Stimulated activated CD4-positive, alpha-beta T cell treated with anti-CD3 and anti-CD28 coated beads, Interleukin-15, amount 100 ng/mL, for 24 hours (primary cell): ENCODE results near the gene RAB17.
"Not testable (repeated sequence)": the region's sequence is repeated elsewhere in the genome, so short reads cannot be mapped to it uniquely, and the experiment has no call there.

Experiments used
- DNase-seq: peaks from one replicate; pipeline ENCODE4 v3.0.0-alpha.2; 2020

RAB17 gene

DNA sequence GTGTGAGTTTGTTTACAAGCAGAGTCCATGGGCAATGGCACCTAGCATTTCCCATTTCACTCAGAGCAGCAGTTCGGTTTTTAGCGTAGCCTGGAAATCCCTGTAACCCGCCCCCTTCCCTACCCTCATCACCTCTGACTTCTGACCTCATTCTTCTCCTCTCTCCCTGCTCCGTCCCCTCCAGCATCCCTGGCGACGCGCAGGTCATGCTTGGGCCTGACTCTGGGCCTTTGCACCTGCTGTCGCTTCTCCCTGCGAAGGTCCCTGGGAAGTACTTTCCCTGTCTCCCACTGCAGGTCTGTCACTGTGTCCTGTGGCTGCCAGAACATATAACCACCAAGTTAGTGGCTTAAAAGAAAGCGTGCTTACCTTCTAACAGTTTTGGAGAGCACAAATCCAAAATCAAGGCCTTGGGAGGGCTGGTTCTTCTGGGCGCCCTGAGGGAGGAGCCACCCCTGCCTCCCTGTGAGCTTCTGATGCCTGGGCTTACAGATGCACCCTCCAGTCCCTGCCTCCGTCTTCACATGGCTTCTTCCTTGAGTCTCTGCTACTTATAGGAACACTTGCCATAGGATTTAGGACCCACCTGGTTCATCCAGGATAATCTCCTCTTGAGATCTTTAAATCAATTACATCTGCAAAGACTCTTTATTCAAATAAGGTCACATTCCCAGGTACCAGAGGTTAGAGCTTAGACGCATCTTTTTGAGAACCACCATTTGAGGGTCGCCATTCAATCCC, 8.1 kb upstream of the RAB17 start:
- DNase-seq: no peak

DNA sequence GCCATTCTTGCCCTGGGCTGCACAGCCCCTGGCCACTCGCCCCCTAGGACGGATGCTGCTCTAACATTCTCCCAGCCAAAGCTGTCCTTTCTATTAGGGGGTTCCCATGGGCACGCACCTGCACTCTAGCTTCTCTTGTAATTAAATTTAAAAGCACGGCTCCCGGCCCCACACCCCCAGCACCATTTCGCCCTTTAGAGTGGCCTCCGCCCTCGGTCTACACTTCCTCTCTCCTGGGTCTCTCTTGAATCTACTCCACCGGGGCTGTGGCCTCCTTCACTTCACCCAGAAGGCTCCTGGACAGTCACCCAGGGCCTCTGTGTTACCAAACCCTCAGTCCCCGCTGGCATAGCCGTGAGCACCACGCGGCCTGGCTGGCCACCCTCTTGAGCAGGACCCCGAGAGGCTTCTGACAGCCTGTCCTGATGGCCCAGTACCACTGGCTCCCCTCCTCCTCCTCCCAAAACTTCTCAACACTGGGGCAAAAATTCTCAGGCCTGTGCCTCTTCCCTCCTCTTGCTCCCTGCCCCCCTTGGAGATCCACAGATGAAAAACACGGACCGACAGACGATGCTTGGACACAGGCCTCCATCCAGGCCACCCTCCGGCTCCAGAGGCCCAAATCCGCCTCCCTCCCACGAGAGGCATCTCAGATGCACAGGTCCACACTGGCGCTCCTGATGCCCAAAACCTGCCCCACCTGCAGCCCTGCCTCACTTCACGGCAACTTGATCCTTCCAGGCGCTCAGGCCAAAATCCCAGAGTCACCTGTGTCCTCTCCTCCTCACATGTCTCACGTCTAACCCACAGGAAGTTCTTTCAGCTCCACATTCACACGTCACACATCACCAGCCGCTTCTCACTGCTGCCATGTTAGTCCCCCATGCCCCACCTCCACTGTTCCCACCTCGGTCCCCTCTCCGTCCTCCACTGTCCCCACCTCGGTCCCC, 6.9 kb upstream of the RAB17 start:
- no peak for DNase-seq

DNA sequence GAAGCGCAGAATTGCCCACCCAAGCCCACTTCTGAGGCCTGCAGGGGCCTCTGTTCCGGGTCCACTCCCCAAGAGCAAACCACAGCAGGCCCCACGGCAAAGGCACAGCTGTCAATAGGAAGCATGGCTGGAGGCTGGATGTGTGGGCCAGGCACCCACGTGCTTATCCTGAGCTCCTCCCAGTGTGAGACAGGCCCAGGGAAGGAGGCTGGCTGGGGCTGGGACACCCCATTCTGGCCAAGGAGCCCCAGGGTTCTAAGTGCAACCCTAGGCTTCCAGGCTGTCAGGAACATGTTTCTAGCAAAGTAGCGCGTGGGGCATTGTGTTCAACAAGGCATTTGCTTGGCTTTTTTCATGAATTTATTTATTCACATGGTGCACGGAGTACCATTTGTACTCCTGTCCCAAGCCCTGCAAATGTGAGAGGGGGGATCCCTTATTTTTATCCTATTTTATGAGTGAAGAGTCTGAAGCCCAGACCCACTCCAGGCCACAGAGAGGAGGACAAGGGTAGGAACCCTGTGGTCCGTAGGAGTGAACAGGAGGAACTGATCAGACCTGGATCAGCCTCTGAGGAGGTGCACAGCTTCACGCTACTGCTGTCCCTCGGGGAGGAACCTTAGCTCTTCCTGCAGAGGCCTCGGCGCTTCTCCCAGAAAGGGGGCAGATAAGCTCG, 6.1 kb upstream of the RAB17 start:
- DNase-seq: no peak

DNA sequence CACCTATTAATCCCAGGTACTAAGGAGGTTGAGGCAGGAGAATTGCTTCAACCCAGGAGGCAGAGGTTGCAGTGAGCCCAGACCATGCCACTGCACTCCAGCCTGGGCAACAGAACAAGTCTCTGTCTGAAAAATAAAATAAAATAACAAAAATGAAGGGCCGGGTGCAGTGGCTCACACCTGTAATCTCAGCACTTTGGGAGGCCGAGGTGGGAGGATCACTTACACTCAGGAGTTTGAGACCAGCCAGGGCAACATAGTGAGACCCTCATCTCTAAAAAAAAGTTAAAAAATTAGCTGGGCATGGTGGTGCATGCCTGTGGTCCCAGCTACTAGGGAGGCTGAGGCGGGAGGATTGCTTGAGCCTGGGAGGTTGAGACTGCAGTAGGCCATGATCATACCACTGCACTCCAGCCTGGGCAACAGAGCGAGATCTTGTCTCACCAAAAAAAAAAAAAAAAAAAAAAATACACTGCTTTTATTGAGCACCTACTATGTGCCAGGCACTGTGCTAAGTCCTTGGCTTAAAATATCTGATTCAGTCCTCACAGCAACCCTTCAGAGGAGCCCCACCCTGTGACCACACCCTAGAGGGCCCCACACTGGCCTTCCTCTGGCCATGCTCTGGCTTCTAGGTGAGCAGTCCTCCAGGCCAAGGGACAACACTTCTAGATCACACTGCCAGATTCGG, 5.4 kb upstream of the RAB17 start:
- not testable (repeated sequence) for DNase-seq

DNA sequence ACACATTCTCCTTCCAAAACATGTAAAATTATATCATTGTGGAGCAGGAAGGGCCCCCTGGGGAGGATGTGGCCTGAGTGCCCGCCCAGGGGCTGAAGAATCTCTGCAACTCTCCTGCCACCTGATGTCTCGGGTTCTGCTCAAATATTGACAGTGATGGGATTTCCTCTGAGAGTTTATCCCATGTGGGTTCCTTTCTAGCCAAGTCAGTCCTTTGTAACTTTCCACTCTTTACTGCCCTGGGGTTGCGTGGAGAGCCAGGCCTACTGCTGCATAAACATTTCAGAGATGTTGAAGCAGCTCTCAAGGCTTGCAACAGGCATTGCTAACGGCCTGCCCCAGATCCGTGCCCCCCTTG, 4.0 kb upstream of the RAB17 start:
- no peak for DNase-seq

DNA sequence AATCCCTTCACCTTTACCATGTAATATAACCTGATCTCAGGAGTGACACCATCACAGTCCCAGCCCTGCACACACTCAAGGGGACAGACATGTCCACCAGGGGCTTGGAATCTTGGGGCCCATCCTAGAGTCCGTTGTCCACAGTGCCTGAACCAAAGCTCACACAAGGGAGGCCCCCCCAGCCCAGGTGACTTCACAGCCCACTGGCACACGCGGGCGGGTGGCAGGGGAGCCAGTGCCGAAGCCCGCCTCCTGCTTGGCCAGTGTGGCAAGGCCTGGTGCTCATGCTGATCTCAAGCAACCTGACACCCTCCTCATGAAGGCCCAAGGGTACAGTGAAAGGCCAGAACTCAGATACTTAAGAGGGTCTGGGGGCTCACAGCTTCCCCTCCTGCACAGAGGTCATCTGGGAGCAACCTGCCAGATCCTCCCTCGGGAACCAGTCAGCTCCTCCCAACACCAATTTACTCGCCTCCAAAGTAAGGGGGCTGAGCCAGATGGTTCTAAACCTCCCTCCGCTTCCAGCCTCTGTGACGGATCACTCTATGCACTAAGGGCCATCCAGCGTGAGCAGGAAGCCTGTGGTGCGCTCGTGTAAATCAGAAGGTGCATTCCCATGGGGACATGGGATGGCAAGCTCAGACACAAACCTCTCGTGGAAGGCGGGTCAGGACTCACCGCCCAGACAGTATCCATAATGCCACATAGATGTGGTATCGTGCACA, 3.2 kb upstream of the RAB17 start:
- DNase-seq: no peak

DNA sequence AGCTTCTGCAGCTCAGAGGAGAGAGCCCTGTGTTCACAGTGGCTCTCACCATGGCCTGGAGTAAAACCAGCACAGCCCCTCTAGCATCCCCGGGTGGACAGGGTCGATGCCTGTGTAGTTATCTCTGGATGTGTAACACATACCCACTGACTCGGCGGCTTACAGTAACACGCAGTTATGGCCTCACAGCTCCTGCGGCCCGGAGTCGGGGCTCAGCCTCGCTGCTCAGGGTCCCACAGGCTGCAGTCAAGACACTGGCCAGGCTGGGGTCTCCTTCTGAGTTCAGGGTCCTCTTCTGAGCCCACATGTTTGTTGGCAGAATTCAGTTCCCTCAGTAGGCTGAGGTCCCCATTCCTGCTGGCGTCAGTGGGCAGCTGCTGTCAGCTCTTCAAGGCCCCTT, 2.5 kb upstream of the RAB17 start:
- DNase-seq: no peak

DNA sequence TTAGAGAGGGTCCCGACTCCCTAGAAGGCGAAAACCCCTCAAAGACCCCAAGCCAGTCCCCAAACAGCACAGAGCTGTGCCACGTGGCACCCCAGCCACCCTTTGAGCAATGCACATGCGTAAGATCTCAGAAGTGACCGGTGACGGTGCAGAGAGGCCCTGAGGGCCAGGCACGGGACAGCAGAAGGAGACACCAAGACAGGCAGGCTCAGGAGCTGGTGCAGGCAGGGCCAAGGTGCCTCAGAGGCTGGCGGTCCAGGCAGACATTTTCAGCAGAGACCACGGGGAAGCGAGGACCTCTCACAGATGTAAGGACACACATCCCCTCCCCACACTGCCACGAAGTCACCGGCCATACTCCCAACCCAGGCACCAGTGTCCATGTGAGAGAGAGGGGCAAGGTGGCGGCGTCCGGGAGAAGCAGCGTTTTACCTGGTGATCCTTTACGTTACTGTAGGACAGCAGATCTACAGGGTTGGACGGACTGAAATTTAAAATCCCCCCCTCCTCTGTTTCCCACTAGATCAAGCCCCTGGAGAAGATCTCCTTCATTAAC, 2.0 kb upstream of the RAB17 start:
- DNase-seq: no peak

DNA sequence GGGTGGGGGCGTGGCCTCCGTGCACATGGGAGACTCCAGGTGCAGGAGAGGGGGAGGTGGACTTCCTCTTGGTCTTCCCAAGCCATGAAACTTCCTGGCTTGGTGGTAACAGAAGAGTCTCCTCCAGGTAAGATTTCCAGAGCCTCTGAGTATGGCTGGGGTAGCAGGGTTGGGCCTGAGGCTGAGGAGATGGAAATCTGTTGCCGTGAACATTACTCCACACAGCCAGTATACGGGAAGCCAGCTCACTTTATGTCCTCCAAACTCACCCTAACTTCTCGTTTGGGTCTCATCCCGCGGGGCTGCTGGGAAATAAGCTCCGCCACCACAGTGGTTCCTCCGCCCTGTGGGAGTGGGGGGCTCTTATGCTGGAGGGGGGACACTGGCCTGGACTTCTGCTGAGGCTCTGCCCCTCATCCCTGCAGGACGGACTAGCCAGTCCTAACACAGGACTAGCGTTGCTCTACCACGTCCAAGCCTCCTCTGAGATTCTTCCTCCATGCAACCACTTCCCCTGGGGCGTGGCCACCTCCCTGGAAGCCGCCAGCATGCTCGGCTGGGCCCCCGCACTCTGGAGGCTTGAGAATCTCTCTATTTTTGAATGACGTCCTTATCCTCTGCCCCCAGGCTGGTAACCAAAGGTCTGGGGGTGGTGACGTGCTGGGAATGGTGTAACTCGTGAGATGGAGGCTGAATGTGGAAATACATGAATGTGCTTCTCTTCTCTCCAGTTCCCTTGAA, 777 bp upstream of the RAB17 start:
- DNase-seq: peak; percentile 29

DNA sequence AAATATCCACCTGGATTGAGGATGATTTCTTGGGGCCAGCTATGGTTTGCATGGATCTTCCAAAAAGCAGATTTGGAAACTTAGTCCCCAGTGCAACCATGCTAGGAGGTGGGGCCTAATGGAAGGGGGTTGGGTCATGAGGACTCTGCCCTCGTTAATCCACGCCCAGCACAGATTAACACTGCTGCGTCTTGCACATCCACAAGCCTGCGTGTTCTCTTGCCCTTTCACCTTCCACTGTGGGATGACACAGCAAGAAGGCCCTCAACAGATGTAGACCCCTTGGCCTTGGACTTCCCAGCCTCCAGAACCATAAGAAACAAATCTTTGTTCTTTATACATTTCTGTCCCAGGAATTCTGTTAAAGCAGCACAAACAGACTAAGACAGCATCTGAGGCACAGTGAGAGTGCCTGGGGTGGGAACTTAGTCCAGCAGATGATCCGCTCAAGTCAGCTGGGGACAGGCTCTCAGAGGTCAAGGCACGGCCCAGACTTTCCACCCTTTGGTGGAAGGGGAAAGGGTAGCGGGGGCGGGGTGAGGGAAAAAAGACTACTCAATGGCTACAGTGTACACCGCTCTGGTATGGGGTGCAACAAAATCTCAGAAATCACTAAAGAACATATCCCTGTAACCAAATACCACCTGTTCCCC, 2.4 kb downstream of the RAB17 start:
- DNase-seq: no peak

DNA sequence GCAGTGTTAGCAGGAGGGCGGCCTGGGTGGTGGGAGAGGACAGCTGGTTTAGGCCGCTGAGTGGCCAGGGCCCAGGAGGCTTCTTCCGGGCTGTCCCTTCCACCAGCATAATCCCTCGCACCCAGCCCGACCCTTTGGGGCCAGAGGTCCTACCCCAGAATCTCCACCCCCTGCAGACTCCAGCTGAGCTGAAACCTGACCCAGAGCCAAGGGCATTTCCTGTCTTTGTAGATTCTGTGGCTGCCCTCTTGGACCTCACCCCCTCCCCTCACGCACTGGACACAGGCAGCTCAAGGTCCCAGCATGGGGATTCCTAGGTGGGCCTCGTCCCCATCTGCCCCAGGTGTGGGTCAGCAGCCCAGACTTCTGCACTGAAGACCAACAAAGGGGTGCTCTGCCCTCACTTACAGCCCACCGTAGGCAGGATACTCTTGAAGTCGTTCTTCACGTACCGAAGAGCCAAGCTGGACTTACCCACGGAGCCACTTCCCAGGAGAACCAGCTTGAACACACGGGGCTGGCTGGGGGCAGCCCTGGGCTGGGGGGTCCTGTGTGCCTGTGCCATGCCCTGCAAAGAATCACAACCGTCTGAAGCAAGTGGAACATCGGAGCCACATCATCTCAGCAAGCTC, 4.8 kb downstream of the RAB17 start:
- DNase-seq: no peak

DNA sequence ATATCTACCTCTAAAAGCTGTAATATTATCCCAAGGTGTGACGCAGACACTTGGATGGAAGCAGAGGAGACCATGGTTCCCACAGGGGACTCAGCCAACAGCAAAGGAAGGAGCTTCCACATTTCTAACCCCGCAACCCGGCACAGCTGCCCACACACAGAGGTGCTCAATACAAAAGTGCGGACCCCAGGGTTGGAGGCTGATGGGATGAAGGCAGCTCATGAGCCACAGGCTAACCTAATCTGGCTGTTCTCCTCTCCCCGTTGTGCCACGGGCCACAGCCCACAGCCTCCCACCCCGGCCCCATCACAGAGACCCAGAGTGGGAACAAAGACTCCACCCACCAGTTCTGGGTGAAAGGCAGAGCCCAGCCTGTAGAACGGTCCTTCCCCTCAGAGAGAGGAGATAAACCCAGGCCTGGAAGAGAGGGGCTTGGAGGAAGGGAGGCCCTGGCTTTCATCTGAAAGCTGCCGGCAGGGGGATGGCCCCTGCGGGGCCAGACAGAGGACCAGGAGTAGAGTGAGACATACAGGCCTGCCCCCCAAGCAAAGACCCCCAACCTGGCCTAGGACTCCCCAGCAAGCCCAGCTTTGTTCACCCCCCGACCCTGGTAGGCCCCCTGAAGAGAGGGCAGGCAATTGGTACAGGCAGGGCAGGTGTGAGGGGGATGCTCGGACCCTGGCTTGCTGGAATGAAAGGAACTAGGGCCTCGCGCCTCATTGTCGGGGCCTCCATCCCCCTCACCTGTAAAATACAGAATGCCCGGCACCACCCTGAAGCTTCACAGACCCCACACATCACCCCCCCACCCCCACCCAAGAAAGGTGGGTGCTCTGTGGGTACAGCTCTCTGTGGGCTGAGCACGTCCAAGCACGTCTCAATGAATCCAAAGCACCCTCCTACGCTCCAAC, 6.9 kb downstream of the RAB17 start:
- DNase-seq: no peak

DNA sequence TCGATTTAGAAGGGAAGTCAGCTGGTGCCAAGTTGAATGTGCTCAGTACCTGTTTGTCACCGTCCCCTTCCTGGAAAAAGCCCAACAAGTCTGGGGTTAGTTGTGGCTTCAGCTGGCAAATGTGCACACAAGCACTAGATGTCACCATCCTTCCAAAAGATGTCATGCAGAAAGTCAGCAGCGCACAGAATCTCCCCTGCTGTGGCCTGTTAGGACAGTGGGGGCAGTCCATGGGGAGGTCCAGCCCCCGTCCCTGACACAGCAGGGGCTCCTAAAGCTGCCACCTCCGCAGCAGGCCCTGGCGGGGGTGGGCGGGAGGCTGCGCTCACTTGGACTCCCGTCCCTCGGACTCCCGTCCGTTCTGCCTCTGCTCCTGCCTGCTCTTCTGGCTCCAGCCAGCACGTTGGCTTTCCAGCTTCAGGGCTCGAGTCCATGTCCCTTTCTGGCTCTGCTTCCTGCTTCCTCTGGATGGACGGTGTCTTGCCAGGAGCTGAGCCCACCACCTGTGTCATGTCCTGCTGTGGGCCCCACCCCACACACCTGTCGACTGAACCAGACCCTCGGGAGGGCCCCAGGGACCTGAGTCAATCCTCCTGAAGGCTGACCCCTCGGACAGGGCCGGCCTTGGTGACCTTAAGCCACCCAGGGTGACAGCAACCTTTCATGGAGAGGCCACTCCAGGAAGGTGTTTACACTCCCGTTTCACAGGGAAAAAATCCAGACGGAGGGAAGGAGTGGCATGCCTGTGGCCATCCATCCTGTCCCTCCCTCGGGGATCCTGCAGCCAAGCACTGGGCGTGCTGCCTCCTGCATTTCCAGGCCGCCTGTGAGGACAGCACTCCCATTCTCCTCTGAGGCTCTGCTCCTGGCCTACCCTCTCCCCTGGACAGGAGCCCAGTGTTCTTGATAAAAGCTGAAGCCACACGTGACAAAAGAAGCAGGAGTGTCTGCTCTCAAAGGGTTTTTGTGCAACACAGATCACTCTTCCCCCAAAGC, 8.5 kb downstream of the RAB17 start:
- DNase-seq: peak; percentile 62

DNA sequence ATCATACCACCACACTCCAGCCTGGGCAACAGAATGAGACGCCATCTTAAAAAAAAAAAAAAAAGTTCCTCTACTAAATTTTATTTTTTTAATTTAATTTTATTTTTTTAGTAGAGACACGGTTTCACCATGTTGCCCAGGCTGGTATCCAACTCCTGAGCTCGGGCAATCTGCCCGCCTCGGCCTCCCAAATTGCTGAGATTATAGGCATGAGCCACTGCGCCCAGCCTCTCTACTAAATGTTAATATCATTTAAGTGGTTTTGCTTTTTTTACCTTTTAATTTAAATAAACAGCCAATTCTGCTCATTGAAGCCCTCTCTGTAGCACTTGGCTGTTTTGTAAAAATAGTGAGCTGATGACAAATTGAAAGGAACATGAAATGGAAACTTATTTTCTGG, 9.2 kb downstream of the RAB17 start:
- DNase-seq: no peak

DNA sequence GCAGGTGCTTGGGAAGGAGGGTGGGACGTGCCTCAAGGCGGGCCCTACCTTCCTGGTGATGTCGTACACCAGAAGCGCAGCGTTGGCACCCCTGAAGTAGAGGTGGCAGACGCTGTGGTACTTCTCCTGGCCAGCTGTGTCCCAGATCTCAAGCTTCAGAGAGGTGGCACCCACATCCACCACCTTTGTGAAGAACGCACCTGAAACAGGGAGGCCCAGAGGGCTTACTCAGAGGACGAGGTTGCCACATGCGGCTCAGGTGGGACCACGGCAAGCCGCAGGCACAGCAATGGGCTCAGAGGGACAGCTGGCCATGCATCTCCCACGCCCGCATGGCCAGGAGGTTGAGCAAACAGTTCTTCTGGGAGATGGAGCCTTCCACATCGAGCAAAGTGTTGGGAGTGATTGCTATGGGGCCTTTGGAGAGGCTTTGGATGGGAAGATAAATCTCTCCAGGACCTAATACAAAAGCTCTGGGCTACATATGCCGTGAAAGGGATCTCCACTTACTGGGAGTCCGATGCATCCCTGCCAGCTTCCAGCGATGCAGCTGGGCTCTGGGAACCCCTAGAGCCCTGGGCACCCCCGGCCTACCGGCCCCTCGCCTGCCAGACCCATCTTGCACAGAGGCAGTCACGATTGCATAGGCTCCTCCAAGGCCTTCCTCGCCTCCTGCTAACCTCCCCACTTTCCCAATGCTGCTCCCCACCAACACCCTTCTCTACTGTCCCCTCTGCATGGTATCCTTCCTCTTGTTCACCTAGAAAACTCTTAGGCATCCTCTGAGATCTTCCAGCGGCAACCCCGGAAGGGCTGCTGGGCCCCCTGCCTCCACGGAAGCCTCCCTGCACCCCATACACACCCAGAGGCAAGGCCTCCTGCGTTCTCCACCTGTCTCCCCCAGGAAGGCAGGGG, 12.3 kb downstream of the RAB17 start:
- DNase-seq: no peak

DNA sequence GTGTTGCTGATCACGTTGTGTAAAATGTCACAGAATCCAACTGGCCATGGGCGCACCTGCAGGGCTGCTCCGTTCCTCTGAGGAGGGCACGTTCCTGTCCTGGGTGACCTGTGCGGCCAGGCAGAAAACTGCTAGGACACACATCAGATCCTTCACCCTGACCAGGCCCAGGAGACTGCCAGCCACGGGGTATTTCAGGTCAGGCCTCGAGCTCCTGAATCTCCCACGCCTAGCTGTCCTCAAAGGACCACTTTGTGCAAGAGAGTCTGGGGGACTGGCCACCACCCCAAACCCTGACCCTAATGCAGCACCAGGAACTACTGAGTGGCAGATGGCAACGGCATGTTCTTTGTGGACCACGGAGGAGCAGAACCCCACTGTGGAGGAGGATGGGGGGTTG, 13.1 kb downstream of the RAB17 start:
- DNase-seq: no peak

DNA sequence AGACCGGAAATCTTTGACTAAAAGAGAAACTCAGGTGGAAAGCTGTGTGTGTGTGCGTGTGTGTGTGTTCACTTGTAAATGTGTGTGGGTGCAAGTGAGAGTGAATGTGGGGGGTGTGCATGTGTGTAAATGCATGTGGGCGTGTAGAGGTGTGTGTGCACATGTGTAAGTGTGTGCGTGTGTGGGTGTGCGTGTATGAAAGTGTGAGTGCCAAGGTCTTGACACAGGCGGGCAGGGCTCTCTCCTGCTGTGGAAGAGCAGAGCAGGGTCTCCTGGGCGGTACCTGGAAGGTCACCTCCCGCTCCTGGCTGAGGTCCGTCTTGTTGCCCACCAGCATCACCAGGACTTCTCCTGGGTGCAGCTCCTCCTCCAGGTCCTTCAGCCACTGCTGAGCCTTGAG, 13.6 kb downstream of the RAB17 start:
- no peak for DNase-seq
